GM12878 (cell line): ENCODE measurements around the gene GPR155. TPM values are rescaled to one million over a fixed set of nuclear protein-coding genes. Genes with fewer than 3 reads are reported as not detected.
"Not testable (repeated sequence)": the region's sequence is repeated elsewhere in the genome, so short reads cannot be mapped to it uniquely, and the experiment has no call there.

Experiments
- ATAC-seq: fragments of 200-7000 bp; cut with Tn5 transposase; 3 replicates; pipeline ENCODE4 v1.9.1; 2020; ENCODE audit warnings: mild to moderate bottlenecking, moderate library complexity
- BruUV-seq: library from RNA; stranded (reverse); fragments of 400-500 nt; replicated peaks from 2 replicates; lab custom pipeline; 2021; lab: Mats Ljungman, UMichigan
- CTCF ChIA-PET: fragments of 300-600 bp; sonication (Branson Sonifier 250); formaldehyde crosslinking; extraction: SDS; loops from one replicate; lab custom pipeline; 2021; ENCODE audit warnings: inconsistent platforms; lab: Yijun Ruan, JAX
- POLR2A ChIA-PET: fragments of 350-600 bp; formaldehyde crosslinking; extraction: SDS; loops from one replicate; lab custom pipeline; 2021; ENCODE audit warnings: inconsistent platforms; lab: Charles Lee
- RAD21 ChIA-PET: fragments of 300-600 bp; sonication (Branson Sonifier 250); formaldehyde crosslinking; loops from one replicate; lab custom pipeline; 2023; ENCODE audit warnings: antibody characterized with exemption; ENCODE audit not compliant: unreplicated experiment; lab: Charles Lee
- SMC1A ChIA-PET: fragments of 300-600 bp; sonication (Branson Sonifier 250); formaldehyde crosslinking; loops from one replicate; lab custom pipeline; 2023; ENCODE audit not compliant: unreplicated experiment, uncharacterized antibody; lab: Charles Lee
- DNase-seq: peaks from one replicate; pipeline ENCODE4 v3.0.0-alpha.2; 2011; ENCODE audit warnings: low read depth, low spot score
- FAIRE-seq: peaks from 3 replicates; lab custom pipeline; 2011; peaks lifted over from hg19 to GRCh38; lab: Jason Lieb, UNC
- H2AFZ ChIP-seq: 2 replicates; pipeline ENCODE4 v1.6.0; 2011; ENCODE audit warnings: low read depth, low read length, control low read depth; ENCODE audit not compliant: control insufficient read depth
- H3K27ac ChIP-seq: 2 replicates; pipeline ENCODE4 v1.5.1; 2011; ENCODE audit warnings: control low read depth; ENCODE audit not compliant: control insufficient read depth, insufficient read depth
- H3K27me3 ChIP-seq, 2 experiments: replicated peaks in 1 of 2; 2 replicates each; pipeline versions ENCODE4 v1.6.0 to v1.6.1; 2011; ENCODE audit warnings: low read length in 1 of 2; ENCODE audit not compliant: control insufficient read depth in 2 of 2, insufficient read depth in 2 of 2
- H3K36me3 ChIP-seq, 2 experiments: 2 replicates each; pipeline ENCODE4 v1.5.1; 2011; ENCODE audit warnings: low read length in 1 of 2; ENCODE audit not compliant: control insufficient read depth in 2 of 2, insufficient read depth in 2 of 2
- H3K4me1 ChIP-seq: 2 replicates; pipeline ENCODE4 v1.6.1; 2011; ENCODE audit warnings: mild to moderate bottlenecking, low read length, moderate library complexity, mixed read lengths; ENCODE audit not compliant: control insufficient read depth, insufficient read depth
- H3K4me2 ChIP-seq: 2 replicates; pipeline ENCODE4 v1.6.0; 2011; ENCODE audit warnings: control low read depth; ENCODE audit not compliant: control insufficient read depth, insufficient read depth
- H3K4me3 ChIP-seq: fragments of 200-600 bp; sonication (generic); 2 replicates; pipeline ENCODE4 v1.5.1; 2016
- H3K79me2 ChIP-seq: 2 replicates; pipeline ENCODE4 v1.6.0; 2011; ENCODE audit warnings: low read length; ENCODE audit not compliant: control insufficient read depth, insufficient read depth
- H3K9ac ChIP-seq: 2 replicates; pipeline ENCODE4 v1.8.0; 2011; ENCODE audit warnings: low read length, control low read depth, mixed read lengths; ENCODE audit not compliant: control insufficient read depth, insufficient read depth
- H3K9me3 ChIP-seq: replicated peaks from 3 replicates; pipeline ENCODE4 v1.5.1; 2011; ENCODE audit warnings: mild to moderate bottlenecking, low read length; ENCODE audit not compliant: control insufficient read depth, insufficient read depth
- H4K20me1 ChIP-seq: 2 replicates; pipeline ENCODE4 v1.6.0; 2011; ENCODE audit not compliant: control insufficient read depth, insufficient read depth
- BCLAF1 ChIP-seq: fragments of 450-650 bp; IDR thresholded peaks from 2 replicates; pipeline ENCODE4 v1.6.1; 2017; ENCODE audit warnings: antibody characterized with exemption, mild to moderate bottlenecking, moderate library complexity
- BMI1 ChIP-seq: fragments of 450-650 bp; IDR thresholded peaks from 2 replicates; pipeline ENCODE4 v1.6.1; 2016; ENCODE audit warnings: mild to moderate bottlenecking, moderate library complexity, borderline replicate concordance
- BRCA1 ChIP-seq: IDR thresholded peaks from 2 replicates; pipeline ENCODE4 v1.6.1; 2011; ENCODE audit warnings: low read depth, low read length, improper control_type of control experiment
- CHD4 ChIP-seq: fragments of 200-600 bp; sonication (generic); IDR thresholded peaks from 2 replicates; pipeline ENCODE4 v1.6.1; 2016; ENCODE audit warnings: mild to moderate bottlenecking
- CTCF ChIP-seq, 3 experiments: IDR thresholded peaks in 2 of 3; conservative IDR thresholded peaks in 1 of 3; 2 replicates each; pipeline ENCODE4 v1.5.1; 2011; ENCODE audit warnings: low read depth in 3 of 3, low read length in 3 of 3, mild to moderate bottlenecking in 3 of 3, control low read depth in 2 of 3, moderate library complexity in 2 of 3, inconsistent platforms in 1 of 3, mixed read lengths in 1 of 3; ENCODE audit not compliant: control insufficient read depth in 2 of 3, insufficient read depth in 1 of 3; ENCODE audit errors: extremely low read depth in 1 of 3
- EZH2 ChIP-seq: IDR thresholded peaks from 2 replicates; pipeline ENCODE4 v1.6.1; 2012; ENCODE audit warnings: low read depth, mild to moderate bottlenecking, control low read depth, inconsistent platforms, low read length, borderline replicate concordance; ENCODE audit not compliant: control insufficient read depth
- HCFC1 ChIP-seq: fragments of 150-350 bp; IDR thresholded peaks from 2 replicates; pipeline ENCODE4 v1.6.1; 2014; ENCODE audit warnings: low read length
- IRF4 ChIP-seq: IDR thresholded peaks from 2 replicates; pipeline ENCODE4 v1.6.1; 2011; ENCODE audit warnings: low read depth, low read length
- JUNB ChIP-seq: IDR thresholded peaks from 2 replicates; pipeline ENCODE4 v1.6.1; 2016; ENCODE audit warnings: antibody characterized with exemption, mild to moderate bottlenecking
- NFIC ChIP-seq: IDR thresholded peaks from 2 replicates; pipeline ENCODE4 v1.6.1; 2012; ENCODE audit warnings: low read depth, mild to moderate bottlenecking, inconsistent platforms, low read length, moderate library complexity
- PAX8 ChIP-seq: fragments of 450-650 bp; IDR thresholded peaks from 2 replicates; pipeline ENCODE4 v1.6.1; 2017; ENCODE audit warnings: mild to moderate bottlenecking, moderate library complexity
- POLR2A ChIP-seq: IDR thresholded peaks from 2 replicates; pipeline ENCODE4 v1.6.1; 2011; ENCODE audit warnings: low read depth, mild to moderate bottlenecking, low read length
- POU2F2 ChIP-seq: IDR thresholded peaks from 3 replicates; pipeline ENCODE4 v1.6.1; 2011; ENCODE audit warnings: low read depth, mild to moderate bottlenecking, low read length, borderline replicate concordance
- SMC3 ChIP-seq: IDR thresholded peaks from 2 replicates; pipeline ENCODE4 v1.6.1; 2011; ENCODE audit warnings: low read length, improper control_type of control experiment, borderline replicate concordance
- STAT3 ChIP-seq: IDR thresholded peaks from 2 replicates; pipeline ENCODE4 v1.6.1; 2011; ENCODE audit warnings: low read depth, low read length, improper control_type of control experiment
- ZBED1 ChIP-seq: IDR thresholded peaks from 2 replicates; pipeline ENCODE4 v1.6.1; 2016; ENCODE audit warnings: borderline replicate concordance
- WGBS: methylation state at CpG from one replicate; pipeline ENCODE4 v1.1.6; 2016; ENCODE audit warnings: low lambda C conversion rate; ENCODE audit not compliant: insufficient replicate concordance, insufficient coverage; ENCODE audit errors: missing lambda C conversion rate; 5-methylcytosine and 5-hydroxymethylcytosine counted together
- in situ Hi-C: fragments of 300-500 bp; cut with MboI; formaldehyde crosslinking; loops from 9 replicates; pipeline ENCODE4 v1.14.3; 2018; ENCODE audit warnings: mixed read lengths
- intact Hi-C: fragments of 100-400 bp; cut with micrococcal nuclease; formaldehyde crosslinking; loops from one replicate; pipeline ENCODE4 v1.14.2; 2022; ENCODE audit not compliant: unreplicated experiment
- polyA plus RNA-seq, 11 experiments: library from polyadenylated mRNA; depleted of rRNA in 4 of 11; unstranded in 6 of 11; stranded (reverse) in 5 of 11; fragments of >200 nt; fragmentation: Nextera tagmentation in 4 of 11; fragmentation: Illumina TruSeq in 1 of 11; extraction: Ambion mirVana in 4 of 11; extraction: Trizol in 1 of 11; gene quantifications; 1 replicate in 1 of 11; 2 replicates in 10 of 11; pipeline versions ENCODE4 v1.2.1 to v1.2.3, GENCODE V29; 2011 to 2016; ENCODE audit warnings: inconsistent platforms in 2 of 11, missing spikeins in 2 of 11, low read depth in 1 of 11
- total RNA-seq, 4 experiments: library from RNA; depleted of rRNA in 3 of 4; stranded (reverse); fragments of >200 nt in 3 of 4; fragmentation: Illumina TruSeq in 1 of 4; extraction: Trizol in 1 of 4; gene quantifications; 2 replicates each; pipeline versions ENCODE4 v1.2.1 to v1.2.3, GENCODE V29; 2013 to 2021
- TF ChIP-seq, protein P1 (sequence below): fragments of 150-350 bp; IDR thresholded peaks from 2 replicates; pipeline ENCODE4 v1.6.1; 2014; ENCODE audit warnings: mild to moderate bottlenecking, low read depth, low read length

Gene GPR155
- total and polyA plus RNA-seq, 10 of the 15 experiments (the other 5 are each of a cell fraction or from before 2014, with no cell fraction given), result 0.53 to 3.0 (median 1.5) TPM

DNA sequence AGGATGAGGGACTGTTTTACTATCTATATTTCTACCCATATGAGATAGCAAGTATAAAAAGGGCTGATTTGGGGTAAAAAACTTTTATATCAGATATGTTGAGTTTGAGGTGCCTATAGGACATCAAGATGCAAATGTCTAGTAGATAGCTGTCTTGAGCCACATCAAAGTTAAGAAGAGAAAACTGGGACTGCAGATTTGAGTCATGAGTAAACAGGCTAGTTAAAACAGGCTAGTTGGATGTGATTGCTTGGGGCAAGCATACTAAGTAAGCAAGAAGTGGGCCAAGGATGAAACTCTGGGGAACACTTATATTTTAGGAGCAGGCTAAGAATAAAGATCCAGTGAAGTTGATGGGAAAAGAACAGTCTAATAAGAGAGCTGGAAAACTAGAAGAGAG lies 94.1 kb downstream of the GPR155 start (continued):
- TF ChIP-seq CHD4, result no peak
- TF ChIP-seq BRCA1, result no peak
- TF ChIP-seq JUNB, result peak; percentile 93
- TF ChIP-seq, protein P1, sequence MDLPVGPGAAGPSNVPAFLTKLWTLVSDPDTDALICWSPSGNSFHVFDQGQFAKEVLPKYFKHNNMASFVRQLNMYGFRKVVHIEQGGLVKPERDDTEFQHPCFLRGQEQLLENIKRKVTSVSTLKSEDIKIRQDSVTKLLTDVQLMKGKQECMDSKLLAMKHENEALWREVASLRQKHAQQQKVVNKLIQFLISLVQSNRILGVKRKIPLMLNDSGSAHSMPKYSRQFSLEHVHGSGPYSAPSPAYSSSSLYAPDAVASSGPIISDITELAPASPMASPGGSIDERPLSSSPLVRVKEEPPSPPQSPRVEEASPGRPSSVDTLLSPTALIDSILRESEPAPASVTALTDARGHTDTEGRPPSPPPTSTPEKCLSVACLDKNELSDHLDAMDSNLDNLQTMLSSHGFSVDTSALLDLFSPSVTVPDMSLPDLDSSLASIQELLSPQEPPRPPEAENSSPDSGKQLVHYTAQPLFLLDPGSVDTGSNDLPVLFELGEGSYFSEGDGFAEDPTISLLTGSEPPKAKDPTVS, result no peak
- no peak for TF ChIP-seq POLR2A
- TF ChIP-seq BCLAF1, result no peak
- no peak for TF ChIP-seq PAX8
- TF ChIP-seq NFIC, result no peak
- TF ChIP-seq STAT3, result no peak
- TF ChIP-seq POU2F2, result peak; percentile 55; the same call in 1 of the 3 replicates
- TF ChIP-seq EZH2, result no peak
- no peak for TF ChIP-seq SMC3
- no peak for TF ChIP-seq ZBED1
- peak; percentile 98 for TF ChIP-seq IRF4
- TF ChIP-seq BMI1, result no peak
- no peak for TF ChIP-seq CTCF (IDR thresholded peaks at IDR 0.05 in 2 of 3, conservative IDR thresholded peaks at IDR 0.05 in 1 of 3; ENCODE audit: control insufficient read depth in 2 of 3, extremely low read depth in 1 of 3, insufficient read depth in 1 of 3, low read depth in 3 of 3, low read length in 3 of 3)
- no peak for TF ChIP-seq HCFC1
- TF ChIP-seq, all 136 proteins: peak for 9

GRCh38 chr2:174390303-174390702 lies 96.5 kb downstream of the GPR155 start:
- intact Hi-C loops, H4K20me1 ChIP-seq, H3K9me3 ChIP-seq, in situ Hi-C loops, H3K4me3 ChIP-seq, H3K4me2 ChIP-seq, H3K27me3 ChIP-seq, H3K27ac ChIP-seq, DNase-seq, H2AFZ ChIP-seq, RAD21 ChIA-PET, FAIRE-seq, H3K9ac ChIP-seq, ATAC-seq, CTCF ChIA-PET, H3K36me3 ChIP-seq, H3K4me1 ChIP-seq, SMC1A ChIA-PET, BruUV-seq, POLR2A ChIA-PET: not testable (repeated sequence)
- H3K79me2 ChIP-seq, result peaks cover 32% of the 10 kb centered on the region
- 100% methylated on average over 3 of the region's 3 CpGs for WGBS
